ENCODE data around the gene DFFB. TPM values are rescaled to one million over a fixed set of nuclear protein-coding genes. Genes with fewer than 3 reads are reported as not detected.
A peak's percentile ranks its signal among the peaks of the same experiment; 100 is the strongest.

The DFFB gene
- total RNA-seq, 1 donor from 2014 or later = 4.8 TPM

- Histone ChIP-seq H3K36me3 (no peaks in the 10 kb centered on the region), H3K27me3 (no peaks in the 10 kb centered on the region), H3K79me2 (ENCODE audit: low read depth) (peaks cover 25% of the 10 kb centered on the region), H2AFZ (replicated peaks) (no peak overlapping the region), H3K4me1 (peaks cover 7% of the 10 kb centered on the region), H3F3A (ENCODE audit: low read depth) (no peaks in the 10 kb centered on the region), H3K9me3 (ENCODE audit: low read depth) (no peaks in the 10 kb centered on the region), H3K9ac (no peak overlapping the region), H3K4me2 (no peak overlapping the region), H4K20me1 (ENCODE audit: low read depth) (peaks cover 12% of the 10 kb centered on the region), H3K4me3 (no peak overlapping the region), H3K27ac (no peak overlapping the region)
- peaks cover 5% of the 10 kb centered on the region for H3K27me3 Mint-ChIP-seq (ENCODE audit: insufficient read depth, low read depth)
- H3K4me3 Mint-ChIP-seq = no peak overlapping the region
- peaks cover 9% of the 10 kb centered on the region for H3K4me1 Mint-ChIP-seq
- peaks cover 4% of the 10 kb centered on the region for H3K36me3 Mint-ChIP-seq
- TF ChIP-seq EZH2phosphoT487 (IDR thresholded peaks at IDR 0.05) = no peak
- no peak for TF ChIP-seq EZH2 (IDR thresholded peaks at IDR 0.05)
- no peaks in the 10 kb centered on the region for H3K9me3 Mint-ChIP-seq
- no peak overlapping the region for H3K27ac Mint-ChIP-seq
- DNase-seq (ENCODE audit: low spot score) = no peak
These were observed 5.2 kb upstream of the DFFB start for GRCh38 chr1:3852091-3852490.

GRCh38 chr1:3852711-3853485 is 4.4 kb upstream of the DFFB start:
- H3K4me2 ChIP-seq = no peak overlapping the region
- no peaks in the 10 kb centered on the region for H3F3A ChIP-seq (ENCODE audit: low read depth)
- H3K36me3 ChIP-seq = no peaks in the 10 kb centered on the region
- no peak overlapping the region for H3K4me3 Mint-ChIP-seq
- H3K27ac Mint-ChIP-seq = no peak overlapping the region
- peaks cover 4% of the 10 kb centered on the region for H3K27me3 ChIP-seq
- DNase-seq (ENCODE audit: low spot score) = no peak
- peaks cover 9% of the 10 kb centered on the region for H3K4me1 Mint-ChIP-seq
- H3K9me3 Mint-ChIP-seq = no peaks in the 10 kb centered on the region
- TF ChIP-seq CTCF (IDR thresholded peaks at IDR 0.05) (no peak), EZH2 (IDR thresholded peaks at IDR 0.05) (no peak)
- H3K4me3 ChIP-seq = no peak overlapping the region
- H3K9me3 ChIP-seq (ENCODE audit: low read depth) = no peaks in the 10 kb centered on the region
- no peak overlapping the region for H3K9ac ChIP-seq
- peaks cover 5% of the 10 kb centered on the region for H3K27me3 Mint-ChIP-seq (ENCODE audit: insufficient read depth, low read depth)
- H2AFZ ChIP-seq (replicated peaks) = no peak overlapping the region
- H4K20me1 ChIP-seq (ENCODE audit: low read depth) = peaks cover 12% of the 10 kb centered on the region
- H3K79me2 ChIP-seq (ENCODE audit: low read depth) = peaks cover 25% of the 10 kb centered on the region
- H3K36me3 Mint-ChIP-seq = peaks cover 3% of the 10 kb centered on the region
- H3K4me1 ChIP-seq = peaks cover 9% of the 10 kb centered on the region
- H3K27ac ChIP-seq = no peak overlapping the region

GRCh38 chr1:3857791-3858129 is 484 bp downstream of the DFFB start:
- Histone ChIP-seq H3K4me3 (peak overlapping the region; percentile 75), H4K20me1 (ENCODE audit: low read depth) (peaks cover 17% of the 10 kb centered on the region), H3K79me2 (ENCODE audit: low read depth) (peaks cover 25% of the 10 kb centered on the region), H3K4me2 (peak overlapping the region; percentile 85), H3K27ac (no peak overlapping the region), H3K27me3 (peaks cover 19% of the 10 kb centered on the region), H3K9ac (no peak overlapping the region), H3K36me3 (no peaks in the 10 kb centered on the region), H3F3A (ENCODE audit: low read depth) (peaks cover 7% of the 10 kb centered on the region), H2AFZ (replicated peaks) (peak overlapping the region; percentile 77), H3K4me1 (peaks cover 15% of the 10 kb centered on the region), H3K9me3 (ENCODE audit: low read depth) (no peaks in the 10 kb centered on the region)
- DNase-seq (ENCODE audit: low spot score) = no peak
- no peak overlapping the region for H3K27ac Mint-ChIP-seq
- H3K4me3 Mint-ChIP-seq = peak overlapping the region; percentile 96
- peaks cover 2% of the 10 kb centered on the region for H3K36me3 Mint-ChIP-seq
- no peak for TF ChIP-seq CTCF (IDR thresholded peaks at IDR 0.05)
- no peak for TF ChIP-seq EZH2phosphoT487 (IDR thresholded peaks at IDR 0.05)
- TF ChIP-seq EZH2 (IDR thresholded peaks at IDR 0.05) = no peak
- H3K9me3 Mint-ChIP-seq = no peaks in the 10 kb centered on the region
- peaks cover 10% of the 10 kb centered on the region for H3K27me3 Mint-ChIP-seq (ENCODE audit: insufficient read depth, low read depth)
- H3K4me1 Mint-ChIP-seq = peaks cover 14% of the 10 kb centered on the region

All from neural progenitor cell (in vitro differentiated cells).